Adrenal gland (tissue), 5 donors: ENCODE results near the gene DHRS3.

ENCODE experiments used
- CTCF ChIP-seq, 6 experiments: fragments of 450-650 bp in 4 of 6; fragments of 200-600 bp in 2 of 6; sonication (generic) in 1 of 6; IDR thresholded peaks; 1 replicate in 5 of 6; 2 replicates in 1 of 6; pipeline versions ENCODE4 v1.5.1 to v1.8.0; 2016 to 2021; ENCODE audit warnings: antibody characterized with exemption in 6 of 6, mild to moderate bottlenecking in 2 of 6, moderate library complexity in 1 of 6
- POLR2A ChIP-seq, 2 donors: fragments of 450-650 bp; IDR thresholded peaks; one replicate each; pipeline ENCODE4 v1.6.1; 2017; ENCODE audit warnings: antibody characterized with exemption in 2 of 2, mild to moderate bottlenecking in 2 of 2, moderate library complexity in 1 of 2
- donor health status: DM: no; HTN: no; CAD: no.

- TF ChIP-seq CTCF (IDR thresholded peaks at IDR 0.05) (no peak), POLR2A (IDR thresholded peaks at IDR 0.05) (no peak)
Observed at GRCh38 chr1:12554521-12555305, 63.3 kb downstream of the DHRS3 start.
